Thoracic aorta (tissue), 2 donors: ENCODE data around the gene GARNL3. TPM values are rescaled to one million over a fixed set of nuclear protein-coding genes. Genes with fewer than 3 reads are reported as not detected.
A peak's percentile ranks its signal among the peaks of the same experiment; 100 is the strongest.

Experiments
- ATAC-seq: fragments of 150-250 bp; one replicate; pipeline ENCODE4 v1.8.0; 2017; ENCODE audit warnings: low read depth; ENCODE audit not compliant: insufficient number of reproducible peaks, low FRiP score
- DNase-seq: peaks from one replicate; pipeline ENCODE4 v3.0.0-alpha.2; 2020; ENCODE audit warnings: low spot score
- H3K27ac ChIP-seq, 2 donors: fragments of 200-600 bp; sonication (generic); 1 replicate in 1 of 2; 2 replicates in 1 of 2; pipeline ENCODE4 v1.5.1; 2016; ENCODE audit warnings: mild to moderate bottlenecking in 2 of 2, moderate library complexity in 2 of 2
- H3K27me3 ChIP-seq: fragments of 200-600 bp; sonication (generic); replicated peaks from 2 replicates; pipeline ENCODE4 v1.6.0; 2016; ENCODE audit warnings: mild to moderate bottlenecking; ENCODE audit not compliant: insufficient read depth
- H3K36me3 ChIP-seq: fragments of 200-600 bp; sonication (generic); one replicate; pipeline ENCODE4 v1.5.1; 2016
- H3K4me1 ChIP-seq, 2 donors: fragments of 200-600 bp; sonication (generic); 1 replicate in 1 of 2; 2 replicates in 1 of 2; pipeline versions ENCODE4 v1.5.1 to v1.6.0; 2016; ENCODE audit warnings: low read depth in 2 of 2, mild to moderate bottlenecking in 1 of 2; ENCODE audit not compliant: control insufficient read depth in 1 of 2
- H3K4me3 ChIP-seq: fragments of 200-600 bp; sonication (generic); 2 replicates; pipeline ENCODE4 v1.5.1; 2016; ENCODE audit warnings: mild to moderate bottlenecking
- H3K9me3 ChIP-seq: fragments of 200-600 bp; sonication (generic); 2 replicates; pipeline ENCODE4 v1.5.1; 2016
- CTCF ChIP-seq: fragments of 200-600 bp; sonication (generic); IDR thresholded peaks from one replicate; pipeline ENCODE4 v1.5.1; 2019; ENCODE audit warnings: antibody characterized with exemption
- total RNA-seq, 2 donors: library from RNA; depleted of rRNA; stranded (reverse); fragments of >200 nt; gene quantifications; one replicate each; pipeline versions ENCODE4 v1.1.0 to v1.2.3, GENCODE V29; 2016

The GARNL3 gene
- total RNA-seq, 2 donors from 2014 or later: 59.3 to 63.4 TPM

- no peaks in the 10 kb centered on the region for H3K9me3 ChIP-seq
- H3K27me3 ChIP-seq: no peaks in the 10 kb centered on the region
- peaks cover 11 to 30% of the 10 kb centered on the region in 2 donors for H3K4me1 ChIP-seq
- DNase-seq (no peak), ATAC-seq (no peak)
- no peak for TF ChIP-seq CTCF
- H3K36me3 ChIP-seq: no peaks in the 10 kb centered on the region
- H3K4me3 ChIP-seq: no peak overlapping the region
- no peak overlapping the region for H3K27ac ChIP-seq
These were observed 156.5 kb downstream of the GARNL3 start for GRCh38 chr9:127421057-127421456.

- TF ChIP-seq CTCF: no peak
- H3K36me3 ChIP-seq: no peaks in the 10 kb centered on the region
- H3K4me1 ChIP-seq: peaks cover 11 to 31% of the 10 kb centered on the region in 2 donors
- H3K27me3 ChIP-seq: no peaks in the 10 kb centered on the region
- H3K4me3 ChIP-seq: no peak overlapping the region
- no peaks in the 10 kb centered on the region for H3K9me3 ChIP-seq
- no peak for DNase-seq
- no peak for ATAC-seq
- H3K27ac ChIP-seq: no peak overlapping the region
These were observed 157.7 kb downstream of the GARNL3 start for GRCh38 chr9:127422133-127422782.

GRCh38 chr9:127422787-127423186, 158.2 kb downstream of the GARNL3 start:
- H3K4me1 ChIP-seq: peaks cover 11 to 31% of the 10 kb centered on the region in 2 donors
- no peak for ATAC-seq

GRCh38 chr9:127423476-127423933, 158.9 kb downstream of the GARNL3 start:
- Histone ChIP-seq H3K4me3 (peak overlapping the region; percentile 93), H3K27me3 (no peaks in the 10 kb centered on the region), H3K27ac (peak overlapping the region; percentile 83 to 94), H3K9me3 (no peaks in the 10 kb centered on the region), H3K36me3 (no peaks in the 10 kb centered on the region), H3K4me1 (peaks cover 11 to 31% of the 10 kb centered on the region in 2 donors)
- no peak for ATAC-seq
- TF ChIP-seq CTCF: no peak
- DNase-seq: no peak

More at GRCh38 chr9:127422787-127423186, 158.2 kb downstream of the GARNL3 start:
- no peaks in the 10 kb centered on the region for H3K36me3 ChIP-seq
- H3K9me3 ChIP-seq: no peaks in the 10 kb centered on the region
- no peak for DNase-seq
- TF ChIP-seq CTCF: no peak
- H3K4me3 ChIP-seq: peak overlapping the region; percentile 93
- peak overlapping the region in 1 of 2 donors; percentile 94 for H3K27ac ChIP-seq
- H3K27me3 ChIP-seq: no peaks in the 10 kb centered on the region

- peak within 1 kb of the TSS; percentile 93 for H3K4me3 ChIP-seq
- peak; percentile 76 for DNase-seq
- H3K9me3 ChIP-seq: no peaks in the 10 kb centered on the region
- peak within 1 kb of the TSS; percentile 83 to 94 for H3K27ac ChIP-seq
- H3K4me1 ChIP-seq: peaks cover 11 to 31% of the 10 kb centered on the region in 2 donors
- peak; percentile 89 for ATAC-seq
- H3K36me3 ChIP-seq: no peaks in the 10 kb centered on the region
- no peak for TF ChIP-seq CTCF
- no peaks in the 10 kb centered on the region for H3K27me3 ChIP-seq
These were observed 159.5 kb downstream of the GARNL3 start, which contains the start of gene ZNF79 for GRCh38 chr9:127423934-127424675. Gene ZNF79 (plus strand): TSS chr9:127424382. CDS start chr9:127424788, 406 bp downstream.
